Muscle layer of duodenum (tissue), 2 donors: Measurements from ENCODE around the gene NKAIN1.

ENCODE experiments used
- H3K27ac ChIP-seq: one replicate; pipeline ENCODE4 v1.7.0; 2013; ENCODE audit warnings: mild to moderate bottlenecking, low read length
- H3K27me3 ChIP-seq: one replicate; pipeline ENCODE4 v1.7.0; 2013; ENCODE audit warnings: low read depth, mild to moderate bottlenecking, control low read depth, low read length
- H3K36me3 ChIP-seq, 2 donors: one replicate each; pipeline ENCODE4 v1.7.0; 2013; ENCODE audit warnings: low read length in 2 of 2, control low read depth in 1 of 2, mild to moderate bottlenecking in 1 of 2; ENCODE audit not compliant: insufficient read depth in 2 of 2, control insufficient read depth in 1 of 2
- H3K4me1 ChIP-seq, 2 donors: one replicate each; pipeline ENCODE4 v1.7.0; 2013; ENCODE audit warnings: low read length in 2 of 2, mild to moderate bottlenecking in 2 of 2, control low read depth in 1 of 2, moderate library complexity in 1 of 2; ENCODE audit not compliant: insufficient read depth in 2 of 2, control insufficient read depth in 1 of 2
- H3K4me3 ChIP-seq, 2 donors: one replicate each; pipeline ENCODE4 v1.7.0; 2013; ENCODE audit warnings: low read length in 2 of 2, low read depth in 1 of 2, mild to moderate bottlenecking in 1 of 2
- H3K9me3 ChIP-seq, 2 donors: one replicate each; pipeline ENCODE4 v1.7.0; 2013; ENCODE audit warnings: low read length in 2 of 2, control low read depth in 1 of 2, mild to moderate bottlenecking in 1 of 2; ENCODE audit not compliant: control insufficient read depth in 1 of 2
- donor health status: healthy.

The NKAIN1 gene

GRCh38 chr1:31214316-31215064 lies 25.2 kb downstream of the NKAIN1 start:
- Histone ChIP-seq H3K36me3 (no peaks in the 10 kb centered on the region), H3K27me3 (no peaks in the 10 kb centered on the region), H3K4me1 (peaks cover 0 to 20% of the 10 kb centered on the region in 2 donors), H3K4me3 (no peak overlapping the region), H3K9me3 (no peaks in the 10 kb centered on the region), H3K27ac (no peak overlapping the region)

- Histone ChIP-seq H3K4me1 (no peaks in the 10 kb centered on the region), H3K27ac (no peak overlapping the region), H3K9me3 (no peaks in the 10 kb centered on the region)
Measured at GRCh38 chr1:31208361-31208945, 31.2 kb downstream of the NKAIN1 start.

DNA sequence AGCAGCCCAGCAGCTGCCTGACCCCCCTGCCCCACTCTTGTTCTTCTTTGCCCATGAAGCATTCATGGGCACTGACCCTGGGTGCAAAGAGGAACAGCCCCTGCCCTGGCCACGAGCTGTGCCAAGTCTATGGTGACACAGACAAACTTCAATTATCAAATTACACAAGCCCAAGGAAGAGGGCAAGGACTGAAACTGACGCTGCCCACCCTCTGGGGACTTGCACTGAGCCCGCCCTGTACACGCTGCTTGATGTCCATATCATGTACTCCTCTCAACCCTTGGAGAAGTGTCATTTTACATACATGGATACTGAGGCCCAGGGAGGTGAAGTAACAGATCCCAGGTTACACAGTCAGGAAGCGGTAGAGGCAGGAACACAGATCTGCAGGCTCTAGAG lies 32.1 kb downstream of the NKAIN1 start:
- no peak overlapping the region for H3K27ac ChIP-seq
- H3K4me3 ChIP-seq: no peak overlapping the region
- H3K4me1 ChIP-seq: no peaks in the 10 kb centered on the region
- H3K27me3 ChIP-seq: no peaks in the 10 kb centered on the region
- no peaks in the 10 kb centered on the region for H3K9me3 ChIP-seq
- H3K36me3 ChIP-seq: no peaks in the 10 kb centered on the region

More at GRCh38 chr1:31208361-31208945, 31.2 kb downstream of the NKAIN1 start:
- H3K4me3 ChIP-seq: no peak overlapping the region
- no peaks in the 10 kb centered on the region for H3K36me3 ChIP-seq
- no peaks in the 10 kb centered on the region for H3K27me3 ChIP-seq

DNA sequence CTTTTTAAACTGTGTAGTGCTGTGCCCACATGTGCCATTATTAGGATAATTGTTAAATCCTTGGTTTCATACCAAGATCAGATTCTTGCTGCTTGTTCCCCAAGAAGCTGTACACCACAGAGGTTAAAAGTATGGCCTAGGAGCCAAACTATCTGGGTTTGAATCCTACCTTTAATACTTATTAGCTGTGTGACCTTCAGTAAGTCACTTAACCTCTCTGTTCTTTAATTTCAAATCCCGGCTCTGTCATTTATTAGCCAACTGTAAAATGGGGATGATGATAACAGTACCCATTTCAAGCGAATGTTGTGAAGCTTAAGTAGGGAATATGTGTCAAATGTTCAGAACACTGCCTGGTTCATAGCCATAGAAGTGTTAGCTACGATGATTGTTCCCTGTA lies 32.6 kb downstream of the NKAIN1 start:
- no peaks in the 10 kb centered on the region for H3K27me3 ChIP-seq
- no peak overlapping the region for H3K4me3 ChIP-seq
- H3K9me3 ChIP-seq: no peaks in the 10 kb centered on the region
- no peak overlapping the region for H3K27ac ChIP-seq
- no peaks in the 10 kb centered on the region for H3K4me1 ChIP-seq
- no peaks in the 10 kb centered on the region for H3K36me3 ChIP-seq

DNA sequence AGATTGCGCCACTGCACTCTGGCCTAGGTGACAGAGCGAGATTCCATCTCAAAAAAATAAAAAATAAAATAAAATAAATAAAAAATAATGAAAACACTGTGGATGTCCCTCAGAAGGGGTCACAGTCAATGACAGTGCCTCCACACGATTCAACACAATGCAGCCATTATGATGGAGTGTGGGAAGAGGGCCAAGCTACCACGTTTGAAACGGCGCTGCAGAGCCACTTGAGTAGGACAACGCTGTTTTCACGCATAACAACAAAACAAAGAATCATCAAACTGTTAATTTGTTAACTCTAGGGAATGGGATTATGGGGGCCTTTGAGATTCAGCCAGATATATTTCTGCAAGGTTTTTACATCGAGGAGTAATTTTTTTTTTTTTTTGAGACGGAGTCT lies 36.5 kb downstream of the NKAIN1 start:
- Histone ChIP-seq H3K9me3 (no peaks in the 10 kb centered on the region), H3K4me3 (no peak overlapping the region), H3K36me3 (no peaks in the 10 kb centered on the region), H3K4me1 (no peaks in the 10 kb centered on the region), H3K27ac (no peak overlapping the region), H3K27me3 (no peaks in the 10 kb centered on the region)

GRCh38 chr1:31201931-31202360 lies 37.7 kb downstream of the NKAIN1 start:
- Histone ChIP-seq H3K27me3 (no peaks in the 10 kb centered on the region), H3K36me3 (no peaks in the 10 kb centered on the region), H3K27ac (no peak overlapping the region), H3K4me1 (no peaks in the 10 kb centered on the region), H3K9me3 (no peaks in the 10 kb centered on the region), H3K4me3 (no peak overlapping the region)

DNA sequence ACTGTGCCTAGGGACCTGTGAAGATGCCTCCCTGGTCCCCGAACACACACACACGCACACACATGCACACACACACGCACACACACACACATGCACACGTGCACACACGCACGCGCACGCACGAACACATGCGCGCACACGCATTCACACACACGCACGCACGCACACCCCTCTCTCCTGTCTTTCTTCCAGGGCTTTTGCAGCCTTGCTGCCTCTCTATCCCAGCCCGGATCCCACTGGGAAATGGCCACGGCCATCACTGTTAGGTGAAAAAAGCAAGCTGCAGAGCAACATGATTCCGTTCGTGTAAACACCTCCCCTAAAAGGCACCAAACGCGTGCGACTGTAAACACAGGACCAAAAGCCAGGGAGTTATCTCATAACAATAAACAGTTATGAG lies 39.7 kb downstream of the NKAIN1 start:
- Histone ChIP-seq H3K36me3 (no peaks in the 10 kb centered on the region), H3K9me3 (no peaks in the 10 kb centered on the region), H3K4me1 (no peaks in the 10 kb centered on the region), H3K27ac (no peak overlapping the region), H3K27me3 (no peaks in the 10 kb centered on the region), H3K4me3 (no peak overlapping the region)

DNA sequence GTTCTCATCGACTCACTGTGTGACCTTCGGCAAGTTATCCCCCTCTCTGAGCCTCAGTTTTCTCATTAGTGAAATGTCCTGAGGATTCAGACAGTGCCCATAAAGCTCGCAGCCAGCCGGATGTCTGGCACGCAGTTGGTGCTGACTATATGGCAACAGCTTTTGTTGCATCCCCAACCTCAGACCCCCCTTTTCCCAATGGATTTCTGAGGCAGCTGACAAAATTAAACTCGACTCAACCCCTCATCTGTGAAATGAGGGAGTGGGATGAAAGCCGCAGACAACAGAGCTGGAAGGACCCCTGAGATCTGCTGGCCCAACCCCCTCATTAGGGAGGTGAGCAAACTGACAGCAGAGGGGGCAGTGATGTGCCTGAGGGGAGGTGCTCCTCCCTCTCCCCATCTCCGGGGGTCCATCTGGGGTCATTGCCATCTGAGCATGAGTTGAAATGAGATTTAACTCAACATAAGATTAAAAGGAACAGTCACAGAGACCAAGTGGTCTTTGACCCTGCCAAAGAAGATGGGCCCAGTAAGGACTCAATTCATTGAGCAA lies 40.4 kb downstream of the NKAIN1 start:
- Histone ChIP-seq H3K4me1 (no peaks in the 10 kb centered on the region), H3K27ac (no peak overlapping the region)

DNA sequence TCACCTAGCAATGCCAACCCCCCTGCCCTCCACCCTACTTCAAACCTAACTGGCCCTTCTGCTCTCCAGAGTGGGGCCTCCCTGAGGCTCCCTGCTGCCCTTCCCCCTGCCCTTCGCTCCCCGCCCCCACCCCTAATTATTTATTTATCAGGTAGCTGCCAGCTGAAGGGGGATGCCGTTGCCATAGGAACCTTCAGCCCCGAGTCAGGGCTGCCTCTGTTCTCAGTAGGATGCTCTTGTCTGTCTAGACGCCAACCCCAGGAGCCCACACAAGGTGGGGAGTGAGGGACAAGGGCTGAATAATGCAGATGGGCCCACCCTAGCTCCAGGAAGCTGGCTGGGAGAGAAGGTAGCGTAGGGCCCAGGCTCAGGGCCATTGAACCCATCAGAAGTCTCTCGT lies 41.1 kb downstream of the NKAIN1 start:
- H3K27me3 ChIP-seq: no peaks in the 10 kb centered on the region
- no peaks in the 10 kb centered on the region for H3K4me1 ChIP-seq
- no peak overlapping the region for H3K27ac ChIP-seq
- no peak overlapping the region for H3K4me3 ChIP-seq
- H3K36me3 ChIP-seq: no peaks in the 10 kb centered on the region
- no peaks in the 10 kb centered on the region for H3K9me3 ChIP-seq

More for the DNA sequence above, 40.4 kb downstream of the NKAIN1 start:
- no peak overlapping the region for H3K4me3 ChIP-seq
- H3K36me3 ChIP-seq: no peaks in the 10 kb centered on the region
- H3K9me3 ChIP-seq: no peaks in the 10 kb centered on the region
- H3K27me3 ChIP-seq: no peaks in the 10 kb centered on the region

GRCh38 chr1:31198150-31198549 lies 41.5 kb downstream of the NKAIN1 start:
- H3K27ac ChIP-seq: no peak overlapping the region
- H3K4me1 ChIP-seq: no peaks in the 10 kb centered on the region
- no peak overlapping the region for H3K4me3 ChIP-seq
- no peaks in the 10 kb centered on the region for H3K36me3 ChIP-seq
- H3K9me3 ChIP-seq: no peaks in the 10 kb centered on the region
- no peaks in the 10 kb centered on the region for H3K27me3 ChIP-seq

DNA sequence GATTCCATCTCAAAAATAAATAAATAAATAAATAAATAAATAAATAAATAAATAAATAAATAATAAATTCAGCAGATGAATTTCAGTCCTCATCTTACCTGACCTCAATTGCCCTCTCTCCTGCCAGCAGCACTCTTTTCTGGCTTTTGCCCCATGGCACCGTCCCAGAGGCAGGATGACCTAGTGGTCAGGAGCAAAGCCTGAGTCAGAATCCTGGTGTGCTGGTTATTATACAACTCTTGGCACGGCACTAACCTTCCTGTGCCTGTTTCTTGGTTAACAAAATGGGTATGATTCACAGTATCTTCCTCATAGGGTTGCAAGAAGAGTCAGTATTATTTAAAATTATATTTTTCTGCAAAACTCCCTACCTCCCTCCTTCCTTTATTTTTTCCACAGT lies 43.0 kb downstream of the NKAIN1 start:
- Histone ChIP-seq H3K4me3 (no peak overlapping the region), H3K27ac (no peak overlapping the region)

More for the DNA sequence above, 43.0 kb downstream of the NKAIN1 start:
- Histone ChIP-seq H3K9me3 (no peaks in the 10 kb centered on the region), H3K36me3 (no peaks in the 10 kb centered on the region), H3K4me1 (no peaks in the 10 kb centered on the region), H3K27me3 (no peaks in the 10 kb centered on the region)
